ENCODE data around the gene COX19.
"Not testable (repeated sequence)": the region's sequence is repeated elsewhere in the genome, so short reads cannot be mapped to it uniquely, and the experiment has no call there.

COX19 gene

DNA sequence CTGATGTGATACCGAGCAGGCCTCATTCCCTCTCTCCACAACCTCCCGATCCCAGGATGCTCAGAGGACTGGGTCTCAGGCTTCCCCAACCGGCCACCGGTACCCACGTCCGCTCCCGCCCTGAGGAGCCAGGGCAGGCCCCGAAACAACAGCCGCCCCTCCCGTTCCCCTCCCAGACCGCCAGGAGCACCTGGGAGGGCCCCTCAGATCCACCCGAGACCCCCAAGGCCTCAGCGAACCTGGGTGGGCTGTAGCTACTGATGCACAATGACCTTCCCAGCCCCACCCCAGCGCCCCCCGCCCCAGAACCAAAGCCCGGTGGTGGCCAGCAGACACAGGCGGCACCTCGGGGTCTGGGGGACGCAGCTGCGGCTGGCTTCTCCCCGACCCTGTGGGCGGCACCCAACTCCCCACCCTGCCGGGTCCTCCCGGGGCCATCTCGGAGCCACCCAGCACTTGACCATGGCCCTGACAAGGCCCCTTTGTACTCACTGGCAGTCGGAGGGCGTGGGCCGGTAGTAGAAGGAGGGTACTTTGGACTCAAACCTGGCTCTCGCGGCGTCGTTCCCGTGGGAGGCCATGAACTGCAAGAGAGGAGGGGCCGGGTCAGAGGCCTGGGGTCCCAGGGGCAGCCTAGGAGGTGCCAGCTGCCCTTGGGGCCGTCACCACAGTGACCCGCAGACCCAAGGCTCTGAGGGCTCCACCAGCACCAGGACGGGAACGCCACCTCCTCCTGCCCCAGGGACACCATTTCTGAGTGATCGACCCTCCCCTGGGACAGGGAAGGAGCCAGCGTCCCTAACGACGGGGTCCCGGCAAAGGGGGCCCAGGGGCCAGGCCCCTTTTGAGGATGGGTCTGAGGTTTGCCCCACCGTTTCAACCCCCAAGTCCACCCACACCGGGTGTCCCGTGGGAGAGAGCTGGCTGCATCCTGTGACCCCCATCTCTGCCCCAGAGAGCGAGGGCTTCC lies 49.0 kb downstream of the COX19 start:
- Mint-ChIP-seq H3K27me3 (no peaks in the 10 kb centered on the region), H3K4me3 (peak overlapping the region; percentile 84 to 91), H3K4me1 (ENCODE audit: low read depth in 2 of 2) (peaks cover 46 to 49% of the 10 kb centered on the region in 2 donors), H3K36me3 (ENCODE audit: insufficient read depth) (peaks cover 28% of the 10 kb centered on the region), H3K9me3 (no peaks in the 10 kb centered on the region), H3K27ac (peak overlapping the region; percentile 90 to 96)
- no peak for ATAC-seq (replicated peaks)
- DNase-seq, result no peak

DNA sequence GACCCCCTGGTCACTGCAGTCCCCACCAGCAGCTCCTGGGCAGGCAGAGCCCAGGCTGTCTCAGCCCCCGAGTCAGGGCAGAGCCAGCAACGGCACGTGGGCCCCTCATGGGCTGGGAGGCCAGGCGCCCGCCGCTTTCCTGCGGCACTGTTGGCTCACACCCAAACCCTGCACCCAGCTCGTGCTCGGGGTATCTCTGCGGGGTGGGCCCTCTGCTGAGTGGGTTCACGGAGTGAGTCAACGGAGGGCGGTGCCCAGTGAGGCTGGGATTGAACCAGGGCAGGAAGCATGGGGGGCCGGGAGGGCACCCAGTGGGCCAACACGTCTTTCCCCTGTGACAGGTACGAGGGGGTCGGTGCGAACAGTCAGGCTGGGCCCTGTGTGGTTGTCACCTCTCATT lies 49.7 kb downstream of the COX19 start:
- ATAC-seq (replicated peaks) (peak; percentile 60), DNase-seq (peak; percentile 83 to 87 (median 84))
- Mint-ChIP-seq H3K9me3 (no peaks in the 10 kb centered on the region), H3K27ac (peak overlapping the region; percentile 90 to 96), H3K27me3 (no peaks in the 10 kb centered on the region), H3K4me1 (ENCODE audit: low read depth in 2 of 2) (peaks cover 45 to 49% of the 10 kb centered on the region in 2 donors), H3K36me3 (ENCODE audit: insufficient read depth) (peaks cover 34% of the 10 kb centered on the region), H3K4me3 (peak overlapping the region; percentile 84 to 91)

DNA sequence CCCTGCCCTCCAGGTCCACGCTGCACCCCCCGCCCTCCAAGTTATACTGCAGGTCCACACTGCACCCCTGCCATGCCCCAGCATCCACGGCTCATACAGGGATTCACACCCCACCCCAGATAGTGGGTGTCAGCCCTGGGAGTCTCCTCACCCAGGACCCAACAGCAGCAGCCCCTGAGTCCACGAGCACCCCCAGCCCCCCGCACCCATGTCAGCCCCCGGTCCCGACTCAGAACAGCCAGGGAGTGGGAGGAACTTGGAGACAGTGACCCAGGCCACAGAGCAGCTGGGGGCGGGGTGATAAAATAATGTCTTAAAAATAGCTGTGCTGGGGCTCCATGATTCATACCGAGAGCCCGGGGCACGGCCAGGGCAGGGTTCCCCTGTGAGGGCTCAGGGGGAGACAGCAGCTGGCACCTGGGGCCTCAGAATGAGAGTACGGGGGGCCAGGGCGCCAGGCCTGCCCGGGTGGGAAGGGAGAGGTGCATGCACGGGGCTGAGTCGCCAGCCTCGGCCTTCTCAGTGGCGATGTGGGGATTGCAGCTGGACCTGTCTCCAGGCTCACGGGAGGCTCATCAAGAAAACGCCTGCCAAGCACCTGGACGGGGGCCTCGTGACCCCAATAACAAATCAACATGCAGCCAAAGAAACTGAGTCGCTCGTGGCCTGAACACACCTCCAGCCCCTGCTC lies 50.7 kb downstream of the COX19 start:
- no peaks in the 10 kb centered on the region for H3K27me3 Mint-ChIP-seq
- peak overlapping the region; percentile 84 to 91 for H3K4me3 Mint-ChIP-seq
- H3K36me3 Mint-ChIP-seq (ENCODE audit: insufficient read depth), result peaks cover 31% of the 10 kb centered on the region
- DNase-seq (peak; percentile 39 to 43 (median 42)), ATAC-seq (replicated peaks) (peak; percentile 4)
- H3K27ac Mint-ChIP-seq, result peak overlapping the region; percentile 90 to 96
- no peaks in the 10 kb centered on the region for H3K9me3 Mint-ChIP-seq
- H3K4me1 Mint-ChIP-seq (ENCODE audit: low read depth in 2 of 2), result peaks cover 39 to 45% of the 10 kb centered on the region in 2 donors

DNA sequence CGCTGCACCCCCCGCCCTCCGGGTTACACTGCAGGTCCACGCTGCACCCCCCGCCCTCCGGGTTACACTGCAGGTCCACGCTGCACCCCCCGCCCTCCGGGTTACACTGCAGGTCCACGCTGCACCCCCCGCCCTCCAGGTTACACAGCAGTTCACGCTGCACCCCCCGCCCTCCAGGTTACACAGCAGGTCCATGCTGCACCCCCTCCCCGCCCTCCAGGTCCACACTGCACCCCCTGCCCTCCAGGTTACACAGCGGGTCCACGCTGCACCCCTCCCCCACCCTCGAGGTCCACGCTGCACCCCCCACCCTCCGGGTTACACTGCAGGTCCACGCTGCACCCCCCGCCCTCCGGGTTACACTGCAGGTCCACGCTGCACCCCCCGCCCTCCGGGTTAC lies 51.3 kb downstream of the COX19 start:
- H3K4me3 Mint-ChIP-seq, result peak overlapping the region; percentile 84 to 91
- ATAC-seq (replicated peaks); DNase-seq; H3K27me3 Mint-ChIP-seq; H3K9me3 Mint-ChIP-seq: not testable (repeated sequence)
- H3K4me1 Mint-ChIP-seq (ENCODE audit: low read depth in 2 of 2), result peaks cover 38 to 43% of the 10 kb centered on the region in 2 donors
- H3K27ac Mint-ChIP-seq, result peak overlapping the region; percentile 92 to 96
- peaks cover 30% of the 10 kb centered on the region for H3K36me3 Mint-ChIP-seq (ENCODE audit: insufficient read depth)

DNA sequence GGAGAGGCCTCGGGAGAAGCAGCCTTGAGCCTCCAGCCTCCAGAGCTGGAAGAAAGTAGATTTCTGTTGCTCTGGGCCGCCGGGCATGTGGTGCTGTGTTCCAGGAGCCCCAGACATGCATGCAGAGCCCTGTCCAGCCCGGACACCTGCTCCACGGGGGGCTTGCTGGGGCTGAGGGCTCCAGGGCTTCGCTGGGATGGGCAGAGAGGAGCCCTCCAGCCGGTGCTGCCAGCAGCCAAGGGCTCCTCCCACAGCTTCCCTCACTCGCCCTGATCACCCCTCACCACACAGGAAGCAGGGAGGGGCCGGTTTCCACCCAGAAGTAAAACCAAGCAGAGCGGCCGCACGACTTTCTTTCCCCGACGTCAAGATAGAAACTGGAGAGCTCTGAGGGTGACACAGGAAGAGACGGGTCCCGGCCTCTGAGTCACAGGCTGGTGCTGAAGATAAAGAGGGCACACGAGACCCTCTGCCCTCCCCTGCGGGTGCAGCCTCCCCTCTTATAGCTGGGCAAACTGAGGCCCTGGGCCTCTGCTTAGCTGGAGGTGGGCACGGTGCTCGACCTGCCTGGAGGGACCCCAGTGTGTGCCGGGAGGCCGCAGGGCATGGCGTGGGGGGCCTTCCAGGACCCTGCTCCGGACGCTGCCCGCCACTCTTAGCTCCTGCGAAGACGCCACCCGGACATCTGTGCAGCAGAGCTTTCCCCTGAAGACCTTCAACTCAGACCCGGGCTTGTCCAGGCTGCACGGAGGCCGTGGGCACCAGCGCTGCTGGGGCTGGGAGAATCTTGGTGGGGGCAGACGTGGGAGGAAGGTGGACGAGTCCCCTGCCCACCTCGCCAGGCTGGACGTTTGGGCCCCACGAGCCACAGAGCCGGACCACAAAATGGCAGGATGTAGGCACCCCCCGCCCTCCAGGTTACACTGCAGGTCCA lies 52.0 kb downstream of the COX19 start:
- DNase-seq (peak; percentile 88 to 92 (median 90)), ATAC-seq (replicated peaks) (peak; percentile 76)
- peak overlapping the region; percentile 92 to 95 for H3K27ac Mint-ChIP-seq
- H3K27me3 Mint-ChIP-seq, result no peaks in the 10 kb centered on the region
- no peaks in the 10 kb centered on the region for H3K9me3 Mint-ChIP-seq
- H3K4me1 Mint-ChIP-seq (ENCODE audit: low read depth in 2 of 2), result peaks cover 34 to 39% of the 10 kb centered on the region in 2 donors
- peaks cover 25% of the 10 kb centered on the region for H3K36me3 Mint-ChIP-seq (ENCODE audit: insufficient read depth)
- H3K4me3 Mint-ChIP-seq, result peak overlapping the region; percentile 84 to 91

DNA sequence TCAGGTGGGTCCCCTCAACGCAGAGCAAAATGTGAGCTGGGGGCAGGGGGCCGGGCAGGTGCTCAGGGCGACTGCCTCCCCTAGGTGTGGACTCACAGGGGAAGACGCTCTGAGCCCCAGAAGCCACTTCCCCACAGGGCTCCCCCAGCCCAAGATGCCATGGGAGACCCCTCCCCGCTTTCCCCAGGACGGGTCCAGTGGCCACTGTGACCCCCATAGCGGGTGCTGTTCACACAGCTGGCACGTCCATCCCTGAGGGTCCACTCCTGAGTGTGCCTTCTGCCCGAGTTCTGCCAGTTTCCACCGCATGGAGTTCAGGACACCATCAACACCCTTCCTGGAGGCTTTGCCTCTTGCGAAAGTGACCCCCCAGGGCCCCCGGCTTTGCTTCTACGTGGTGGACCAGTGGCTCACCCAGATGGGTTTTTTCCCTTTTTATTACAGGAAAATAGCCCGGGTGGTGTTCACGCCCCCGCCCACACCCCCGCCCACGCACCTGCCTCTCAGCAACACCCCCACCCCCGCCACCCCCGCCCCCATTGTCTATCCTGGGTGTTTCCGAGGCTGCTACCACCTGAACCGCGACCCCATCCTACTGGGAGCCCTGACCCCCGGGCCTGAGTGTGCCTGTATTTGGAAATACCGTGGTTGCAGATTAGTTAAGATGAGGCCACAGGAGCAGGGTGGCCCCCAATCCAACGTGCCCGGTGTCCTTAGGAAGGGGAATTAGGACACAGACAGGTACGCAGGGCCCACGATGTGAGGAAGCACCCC lies 52.8 kb downstream of the COX19 start:
- ATAC-seq (replicated peaks) (peak; percentile 14), DNase-seq (peak in 2 of 3 experiments; percentile 30 to 44)
- peaks cover 25% of the 10 kb centered on the region for H3K36me3 Mint-ChIP-seq (ENCODE audit: insufficient read depth)
- H3K9me3 Mint-ChIP-seq, result no peaks in the 10 kb centered on the region
- H3K27ac Mint-ChIP-seq, result peak overlapping the region; percentile 92 to 95
- peak overlapping the region; percentile 84 to 91 for H3K4me3 Mint-ChIP-seq
- H3K4me1 Mint-ChIP-seq (ENCODE audit: low read depth in 2 of 2), result peaks cover 33 to 43% of the 10 kb centered on the region in 2 donors
- no peaks in the 10 kb centered on the region for H3K27me3 Mint-ChIP-seq

DNA sequence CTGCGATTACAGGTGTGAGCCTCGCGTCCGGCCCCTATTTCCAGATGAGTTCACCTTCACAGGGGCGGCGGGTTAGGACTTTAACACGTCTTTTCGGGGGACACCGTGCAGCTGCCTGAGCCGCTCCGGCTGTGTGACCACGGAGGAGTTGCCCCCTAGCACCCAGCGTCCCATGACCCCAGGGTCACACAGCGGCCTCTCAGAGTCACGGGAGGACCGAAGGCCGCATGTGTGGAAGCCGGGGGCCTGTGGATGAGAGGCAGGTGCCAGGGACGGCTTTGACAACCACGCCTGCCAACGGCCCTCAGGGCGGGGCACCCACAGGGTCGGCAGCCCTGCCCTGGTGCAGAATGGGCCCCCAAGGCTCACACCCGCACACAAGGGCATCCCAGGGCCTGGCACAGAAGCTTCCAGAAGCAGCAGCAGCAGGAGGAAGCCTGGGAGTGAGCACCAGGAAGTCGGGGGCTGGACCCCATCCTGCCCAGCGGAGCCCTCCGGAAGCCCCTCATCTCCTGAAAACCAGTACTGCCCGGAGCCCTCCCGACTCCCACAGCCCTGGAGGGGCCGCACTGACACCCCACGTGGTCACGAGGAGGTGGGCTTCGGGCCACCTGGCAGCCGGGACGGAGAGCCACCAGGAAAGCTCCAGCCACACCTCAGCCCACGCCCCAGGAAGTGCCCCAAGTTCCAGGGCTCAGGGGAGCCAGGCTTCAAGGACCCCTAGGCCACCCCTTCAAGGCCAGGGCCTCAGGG lies 53.6 kb downstream of the COX19 start:
- DNase-seq (no peak), ATAC-seq (replicated peaks) (no peak)
- H3K27me3 Mint-ChIP-seq, result no peaks in the 10 kb centered on the region
- no peaks in the 10 kb centered on the region for H3K9me3 Mint-ChIP-seq
- H3K4me1 Mint-ChIP-seq (ENCODE audit: low read depth in 2 of 2), result peaks cover 30 to 36% of the 10 kb centered on the region in 2 donors
- peak overlapping the region; percentile 92 to 95 for H3K27ac Mint-ChIP-seq
- H3K36me3 Mint-ChIP-seq (ENCODE audit: insufficient read depth), result peaks cover 25% of the 10 kb centered on the region
- H3K4me3 Mint-ChIP-seq, result peak overlapping the region; percentile 84 to 91

DNA sequence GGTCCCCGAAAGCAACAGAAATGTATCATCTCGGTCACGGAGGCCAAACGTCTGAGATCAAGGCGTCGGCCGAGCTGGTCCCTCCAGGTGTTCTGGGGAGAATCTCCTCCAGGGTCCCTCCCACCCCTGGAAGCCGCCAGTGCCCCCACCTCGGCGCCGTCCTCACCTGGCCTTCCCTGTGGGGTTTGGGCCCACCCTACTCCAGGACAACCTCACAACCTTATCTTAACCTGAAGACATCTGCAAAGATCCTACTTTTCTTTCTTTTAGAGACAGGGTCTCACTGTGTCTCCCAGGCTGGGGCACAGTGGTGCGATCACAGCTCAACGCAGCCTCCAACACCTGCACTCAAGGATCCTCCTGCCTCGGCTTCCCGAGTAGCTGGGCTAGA lies 54.3 kb downstream of the COX19 start:
- H3K27me3 Mint-ChIP-seq, result no peaks in the 10 kb centered on the region
- no peaks in the 10 kb centered on the region for H3K9me3 Mint-ChIP-seq
- peaks cover 35 to 36% of the 10 kb centered on the region in 2 donors for H3K4me1 Mint-ChIP-seq (ENCODE audit: low read depth in 2 of 2)
- H3K27ac Mint-ChIP-seq, result peak overlapping the region; percentile 92 to 95
- no peak for DNase-seq
- ATAC-seq (replicated peaks), result no peak
- peaks cover 25% of the 10 kb centered on the region for H3K36me3 Mint-ChIP-seq (ENCODE audit: insufficient read depth)
- peak overlapping the region; percentile 84 to 91 for H3K4me3 Mint-ChIP-seq

DNA sequence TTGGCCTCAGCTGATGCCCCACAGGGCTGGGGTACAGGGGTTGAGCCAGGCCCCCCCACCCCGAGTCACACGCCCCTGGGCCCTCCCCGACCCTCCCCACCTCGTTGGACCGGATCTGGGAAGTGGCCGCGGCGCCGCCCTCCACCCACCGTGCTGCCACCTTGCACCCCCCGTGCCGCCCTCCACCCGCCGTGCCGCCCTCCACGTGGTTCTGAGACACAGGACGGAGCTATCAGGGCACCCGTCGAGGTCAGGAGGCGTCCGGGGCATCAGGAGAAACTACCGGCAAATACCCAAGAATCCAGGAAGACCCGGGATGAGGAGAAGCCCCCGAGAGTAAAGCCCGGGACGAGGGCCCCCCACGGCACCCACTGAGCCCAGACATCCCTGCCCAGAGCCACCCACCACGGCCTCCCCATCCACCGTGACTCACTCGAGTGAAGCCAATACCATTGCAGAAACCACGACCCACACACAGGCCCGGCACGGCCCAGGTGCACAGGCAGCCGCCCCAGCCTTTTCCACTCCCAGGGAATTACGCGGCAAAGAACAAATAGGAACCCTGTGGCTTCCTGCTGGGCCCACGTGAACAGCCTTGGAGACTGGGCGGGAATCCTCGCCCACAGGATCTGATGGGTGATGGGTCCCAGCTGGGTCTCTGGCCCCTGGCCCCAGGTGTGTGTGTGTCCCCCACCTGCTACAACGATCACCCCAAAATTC lies 54.8 kb downstream of the COX19 start:
- peak overlapping the region in 1 of 2 donors; percentile 84 for H3K4me3 Mint-ChIP-seq
- H3K4me1 Mint-ChIP-seq (ENCODE audit: low read depth in 2 of 2), result peaks cover 34 to 37% of the 10 kb centered on the region in 2 donors
- H3K36me3 Mint-ChIP-seq (ENCODE audit: insufficient read depth), result peaks cover 26% of the 10 kb centered on the region
- no peaks in the 10 kb centered on the region for H3K9me3 Mint-ChIP-seq
- H3K27me3 Mint-ChIP-seq, result no peaks in the 10 kb centered on the region
- H3K27ac Mint-ChIP-seq, result peak overlapping the region; percentile 92 to 95
- ATAC-seq (replicated peaks), result no peak
- no peak for DNase-seq

DNA sequence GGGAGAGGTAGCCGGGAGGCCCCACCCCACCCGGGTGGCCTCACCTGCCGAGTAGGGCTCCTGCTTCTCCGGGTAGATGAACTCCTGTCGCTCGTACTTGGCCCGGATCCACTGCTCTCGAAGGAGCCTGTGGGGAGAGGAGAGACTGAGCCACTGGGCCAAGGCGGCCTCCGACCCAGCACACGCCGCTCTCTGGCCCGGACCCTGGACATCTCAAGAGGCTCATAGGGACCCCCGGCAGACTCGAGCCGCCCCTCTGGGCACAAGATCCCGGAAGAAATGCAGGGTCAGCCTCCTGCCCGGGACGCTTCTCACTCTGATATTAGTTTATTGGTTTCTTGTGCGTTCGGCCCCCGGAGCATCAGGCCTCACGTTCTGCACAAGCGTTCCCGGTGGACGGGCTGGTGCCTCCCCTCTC lies 55.4 kb downstream of the COX19 start:
- Mint-ChIP-seq H3K36me3 (ENCODE audit: insufficient read depth) (peaks cover 26% of the 10 kb centered on the region), H3K27ac (peak overlapping the region; percentile 59 to 73), H3K4me1 (ENCODE audit: low read depth in 2 of 2) (peaks cover 32 to 38% of the 10 kb centered on the region in 2 donors), H3K4me3 (no peak overlapping the region), H3K27me3 (no peaks in the 10 kb centered on the region), H3K9me3 (no peaks in the 10 kb centered on the region)
- DNase-seq (no peak), ATAC-seq (replicated peaks) (no peak)

DNA sequence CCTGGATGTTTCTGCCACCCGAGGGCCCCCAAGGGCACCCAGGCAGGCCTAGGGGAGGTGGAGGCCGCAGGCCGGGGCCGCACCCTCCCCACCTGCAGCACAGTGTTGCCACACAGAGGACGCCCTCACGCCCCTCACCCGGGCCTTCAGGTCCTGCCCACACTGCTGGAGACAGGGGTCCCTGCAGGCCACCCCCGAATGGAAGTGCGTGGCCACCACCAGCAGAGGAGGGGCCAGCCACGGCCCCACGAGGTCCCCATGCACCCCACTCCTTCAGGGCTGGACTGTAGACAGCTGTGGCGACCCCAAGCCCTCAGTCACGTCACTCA lies 56.3 kb downstream of the COX19 start:
- no peak for ATAC-seq (replicated peaks)
- Mint-ChIP-seq H3K4me1 (ENCODE audit: low read depth in 2 of 2) (peaks cover 27 to 38% of the 10 kb centered on the region in 2 donors), H3K9me3 (no peaks in the 10 kb centered on the region), H3K27me3 (no peaks in the 10 kb centered on the region), H3K36me3 (ENCODE audit: insufficient read depth) (peaks cover 22% of the 10 kb centered on the region), H3K4me3 (peak overlapping the region in 1 of 2 donors; percentile 0), H3K27ac (peak overlapping the region; percentile 59 to 73)
- no peak for DNase-seq

All from effector memory CD8-positive, alpha-beta T cell (primary cell).